Measurements from ENCODE around the gene TSPAN2. TPM values are rescaled to one million over a fixed set of nuclear protein-coding genes. Genes with fewer than 3 reads are reported as not detected.

Gene TSPAN2
- total RNA-seq, 2 experiments from 2014 or later = 0.25 to 0.36 TPM

DNA sequence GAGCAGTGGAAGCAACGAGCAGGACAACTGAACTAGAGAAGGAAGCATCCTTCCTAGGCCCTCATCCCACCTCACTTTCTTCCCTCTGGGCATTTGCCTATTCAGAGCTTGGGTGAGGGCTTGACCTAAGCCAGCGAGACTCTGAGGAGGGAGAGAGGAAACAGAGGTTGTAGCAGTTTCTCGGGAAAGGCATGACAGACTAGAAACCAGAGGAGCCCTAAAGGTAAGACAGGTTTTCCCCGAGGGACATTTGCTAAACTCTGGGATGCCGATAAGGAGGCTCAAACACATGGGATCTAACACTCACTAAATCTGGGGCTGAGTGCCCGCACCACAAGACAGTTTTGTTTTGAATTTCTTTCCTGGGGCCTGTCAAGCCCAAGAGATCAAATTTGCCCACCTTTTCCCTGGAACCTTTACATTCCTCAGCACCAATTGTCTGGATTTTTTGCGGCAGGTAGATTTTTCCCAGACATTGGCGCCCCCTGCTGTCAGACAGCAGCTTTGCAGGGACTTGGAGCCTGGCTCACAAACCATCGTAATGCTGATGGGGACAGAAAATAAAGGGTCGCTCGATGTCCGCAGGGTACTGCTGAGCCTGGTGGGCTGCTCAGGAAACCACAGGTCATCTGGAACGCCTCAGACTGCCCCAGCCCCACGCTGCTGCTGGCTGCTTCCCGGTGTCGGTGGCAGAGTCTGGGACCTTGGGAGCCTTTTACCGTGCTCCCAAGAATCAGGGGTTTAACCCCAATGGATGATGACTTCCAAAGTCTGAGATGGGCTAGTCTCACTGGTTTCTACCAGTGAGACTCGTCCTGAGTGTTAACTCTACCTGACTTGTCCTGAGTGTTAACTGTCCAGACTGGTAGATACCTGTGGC, 23.4 kb upstream of the TSPAN2 start:
- intact Hi-C loops (cut with micrococcal nuclease; ENCODE audit: unreplicated experiment) = loop anchor here (1.0 to 2.0 kb wide), 2 partner anchors 60 to 133 kb away; no protein-coding TSS in a partner anchor
- ChIA-PET POLR2A (no interaction called here), CTCF (ENCODE audit: unreplicated experiment) (no interaction called here)
- no peak overlapping the region for H3K4me2 ChIP-seq (ENCODE audit: low read length)
- H3K79me2 ChIP-seq (ENCODE audit: insufficient read depth, low read depth, low read length) = no peaks in the 10 kb centered on the region
- no peak overlapping the region for H3K4me3 ChIP-seq (ENCODE audit: low read depth, low read length, poor library complexity, severe bottlenecking)
- H3K36me3 ChIP-seq (ENCODE audit: insufficient read depth, low read length) = no peaks in the 10 kb centered on the region
- H3K9me2 ChIP-seq (ENCODE audit: insufficient read depth, low read length) = no peaks in the 10 kb centered on the region
- DNase-seq (ENCODE audit: low spot score) = peak; percentile 40
- no peaks in the 10 kb centered on the region for H3K9me3 ChIP-seq (ENCODE audit: low read length)
- H3K4me1 ChIP-seq (ENCODE audit: insufficient read depth, low read length, poor library complexity, severe bottlenecking) = no peaks in the 10 kb centered on the region
- peak overlapping the region; percentile 31; the same call in 1 of the 2 replicates for H2AFZ ChIP-seq (ENCODE audit: low read length)
- TF ChIP-seq CTCF (conservative IDR thresholded peaks at IDR 0.05; ENCODE audit: low read length) (peak; percentile 98), EZH2phosphoT487 (IDR thresholded peaks at IDR 0.05; ENCODE audit: borderline replicate concordance, low read depth, low read length) (no peak)
- H3K27ac ChIP-seq (ENCODE audit: low read depth, low read length, poor library complexity, severe bottlenecking) = no peak overlapping the region
- BruUV-seq (replicated peaks) = no TSS peak
- H4K20me1 ChIP-seq (ENCODE audit: insufficient read depth, low read length) = no peaks in the 10 kb centered on the region

DNA sequence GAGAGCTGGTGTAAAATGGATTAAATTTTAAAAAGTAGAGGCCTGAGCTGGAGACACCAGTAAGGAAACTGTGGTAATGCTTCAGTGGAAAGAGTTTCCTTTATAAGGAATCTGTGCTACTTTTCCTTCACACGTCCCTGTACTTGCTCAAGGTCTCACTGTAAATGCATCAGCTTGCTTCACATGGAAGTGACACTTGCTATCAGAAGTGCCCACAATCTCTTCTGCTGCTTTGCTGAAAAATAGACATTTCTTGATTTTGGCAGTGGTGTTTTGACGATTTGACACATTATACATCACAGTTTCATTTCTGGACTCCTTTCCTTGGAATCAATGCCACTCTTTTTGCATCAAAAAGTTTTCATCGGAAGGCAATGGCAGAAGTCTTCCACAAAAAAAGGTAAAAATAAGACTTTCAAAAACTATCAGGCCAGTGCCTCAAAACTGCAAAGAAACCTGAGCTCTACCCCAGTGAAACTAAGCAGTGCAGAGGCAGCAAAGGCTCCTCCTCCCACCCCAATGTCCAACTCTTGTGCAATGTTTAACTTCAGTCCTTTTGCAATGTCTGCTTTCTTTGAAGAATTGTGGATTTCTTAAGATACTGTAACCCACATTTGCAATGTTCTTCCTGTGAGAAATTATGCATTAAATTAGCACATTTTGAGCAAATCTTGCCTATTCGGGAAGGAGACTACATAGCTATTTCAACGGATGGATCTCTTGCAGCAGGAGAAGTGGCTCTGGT, 18.4 kb upstream of the TSPAN2 start:
- no peaks in the 10 kb centered on the region for H3K79me2 ChIP-seq (ENCODE audit: insufficient read depth, low read depth, low read length)
- no peaks in the 10 kb centered on the region for H3K36me3 ChIP-seq (ENCODE audit: insufficient read depth, low read length)
- CTCF ChIA-PET (ENCODE audit: unreplicated experiment) = no interaction called here
- POLR2A ChIA-PET = no interaction called here
- H4K20me1 ChIP-seq (ENCODE audit: insufficient read depth, low read length) = no peaks in the 10 kb centered on the region
- H3K4me3 ChIP-seq (ENCODE audit: low read depth, low read length, poor library complexity, severe bottlenecking) = no peak overlapping the region
- DNase-seq (ENCODE audit: low spot score) = no peak
- H3K9me3 ChIP-seq (ENCODE audit: low read length) = no peaks in the 10 kb centered on the region
- intact Hi-C loops (cut with micrococcal nuclease; ENCODE audit: unreplicated experiment) = no loop called here
- no peak for TF ChIP-seq EZH2phosphoT487 (IDR thresholded peaks at IDR 0.05; ENCODE audit: borderline replicate concordance, low read depth, low read length)
- no peak for TF ChIP-seq CTCF (conservative IDR thresholded peaks at IDR 0.05; ENCODE audit: low read length)
- BruUV-seq (replicated peaks) = no TSS peak
- no peaks in the 10 kb centered on the region for H3K9me2 ChIP-seq (ENCODE audit: insufficient read depth, low read length)
- no peak overlapping the region for H2AFZ ChIP-seq (ENCODE audit: low read length)
- no peak overlapping the region for H3K4me2 ChIP-seq (ENCODE audit: low read length)
- H3K4me1 ChIP-seq (ENCODE audit: insufficient read depth, low read length, poor library complexity, severe bottlenecking) = no peaks in the 10 kb centered on the region
- H3K27ac ChIP-seq (ENCODE audit: low read depth, low read length, poor library complexity, severe bottlenecking) = no peak overlapping the region

Measured in OCI-LY7 (cell line).